ENCODE measurements around the gene SUPV3L1. TPM values are rescaled to one million over a fixed set of nuclear protein-coding genes. Genes with fewer than 3 reads are reported as not detected.

The SUPV3L1 gene
- polyA plus RNA-seq, 1 donor (not counting 4 experiments of a cell fraction or from before 2014, with no cell fraction given), result 34.1 TPM

GRCh38 chr10:69242040-69242851 is 62.2 kb downstream of the SUPV3L1 start:
- Histone ChIP-seq H4K20me1 (ENCODE audit: control insufficient read depth, extremely low read depth, insufficient read depth, low read length) (no peaks in the 10 kb centered on the region), H3K9me1 (ENCODE audit: control insufficient read depth, extremely low read depth, insufficient read depth, low read length) (no peaks in the 10 kb centered on the region), H3K4me3 (ENCODE audit: control insufficient read depth in 2 of 3, extremely low read depth in 1 of 3, insufficient read depth in 2 of 3, low read depth in 1 of 3, low read length in 3 of 3) (no peak overlapping the region), H3K9me3 (ENCODE audit: control insufficient read depth, low read depth, low read length) (no peaks in the 10 kb centered on the region), H3K27ac (ENCODE audit: control insufficient read depth, insufficient read depth, low read length) (no peak overlapping the region), H3K9ac (ENCODE audit: control insufficient read depth, extremely low read depth, insufficient read depth, low read length) (no peak overlapping the region), H3K36me3 (ENCODE audit: control insufficient read depth in 2 of 2, extremely low read depth in 1 of 2, insufficient read depth in 2 of 2, low read length in 2 of 2) (no peaks in the 10 kb centered on the region), H2AFZ (ENCODE audit: control insufficient read depth, low read length) (no peak overlapping the region), H3K4me2 (ENCODE audit: control insufficient read depth, extremely low read depth, insufficient read depth, low read depth, low read length) (no peak overlapping the region), H3K27me3 (ENCODE audit: control insufficient read depth, extremely low read depth, insufficient read depth, low read length) (no peaks in the 10 kb centered on the region), H3K79me2 (ENCODE audit: control insufficient read depth, insufficient read depth, low read length) (no peaks in the 10 kb centered on the region), H3K4me1 (ENCODE audit: control insufficient read depth, extremely low read depth, insufficient read depth, low read length) (peaks cover 20% of the 10 kb centered on the region)
- no peak for DNase-seq (ENCODE audit: low read depth, low spot score)
- TF ChIP-seq EZH2 (IDR thresholded peaks at IDR 0.05; ENCODE audit: low read length), result no peak
- TF ChIP-seq, protein P1, sequence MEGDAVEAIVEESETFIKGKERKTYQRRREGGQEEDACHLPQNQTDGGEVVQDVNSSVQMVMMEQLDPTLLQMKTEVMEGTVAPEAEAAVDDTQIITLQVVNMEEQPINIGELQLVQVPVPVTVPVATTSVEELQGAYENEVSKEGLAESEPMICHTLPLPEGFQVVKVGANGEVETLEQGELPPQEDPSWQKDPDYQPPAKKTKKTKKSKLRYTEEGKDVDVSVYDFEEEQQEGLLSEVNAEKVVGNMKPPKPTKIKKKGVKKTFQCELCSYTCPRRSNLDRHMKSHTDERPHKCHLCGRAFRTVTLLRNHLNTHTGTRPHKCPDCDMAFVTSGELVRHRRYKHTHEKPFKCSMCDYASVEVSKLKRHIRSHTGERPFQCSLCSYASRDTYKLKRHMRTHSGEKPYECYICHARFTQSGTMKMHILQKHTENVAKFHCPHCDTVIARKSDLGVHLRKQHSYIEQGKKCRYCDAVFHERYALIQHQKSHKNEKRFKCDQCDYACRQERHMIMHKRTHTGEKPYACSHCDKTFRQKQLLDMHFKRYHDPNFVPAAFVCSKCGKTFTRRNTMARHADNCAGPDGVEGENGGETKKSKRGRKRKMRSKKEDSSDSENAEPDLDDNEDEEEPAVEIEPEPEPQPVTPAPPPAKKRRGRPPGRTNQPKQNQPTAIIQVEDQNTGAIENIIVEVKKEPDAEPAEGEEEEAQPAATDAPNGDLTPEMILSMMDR (optimal IDR thresholded peaks at IDR 0.05 in 1 of 3, IDR thresholded peaks at IDR 0.05 in 1 of 3, conservative IDR thresholded peaks at IDR 0.05 in 1 of 3; ENCODE audit: extremely low read depth in 1 of 3, insufficient read depth in 2 of 3, low read length in 3 of 3), result no peak
- dilution Hi-C loops (cut with MboI; ENCODE audit: extremely low pct_ligation_motif_present, low sequenced_read_pairs), result no loop called here
- FAIRE-seq, result no peak

DNA sequence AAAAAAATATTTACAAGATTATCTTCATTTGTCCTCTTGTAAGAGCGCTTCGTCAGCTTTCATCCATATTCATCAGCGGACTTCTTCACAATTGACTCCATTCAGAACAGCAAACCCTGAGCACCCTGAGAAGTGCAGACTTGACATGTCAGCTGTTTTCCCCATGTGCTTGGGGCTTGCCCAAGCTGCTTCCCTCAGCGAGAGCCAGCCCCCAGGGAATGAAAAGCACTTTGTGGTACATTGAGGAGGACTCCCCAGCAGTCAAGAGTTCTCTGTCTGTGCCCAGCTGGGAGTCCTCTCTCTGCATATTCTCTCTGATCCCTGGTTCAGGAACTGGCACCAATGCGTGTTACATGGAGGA is 62.8 kb downstream of the SUPV3L1 start:
- peaks cover 16% of the 10 kb centered on the region for H3K4me1 ChIP-seq (ENCODE audit: control insufficient read depth, extremely low read depth, insufficient read depth, low read length)
- H3K4me2 ChIP-seq (ENCODE audit: control insufficient read depth, extremely low read depth, insufficient read depth, low read depth, low read length), result no peak overlapping the region
- H3K27ac ChIP-seq (ENCODE audit: control insufficient read depth, insufficient read depth, low read length), result no peak overlapping the region
- H4K20me1 ChIP-seq (ENCODE audit: control insufficient read depth, extremely low read depth, insufficient read depth, low read length), result no peaks in the 10 kb centered on the region
- H2AFZ ChIP-seq (ENCODE audit: control insufficient read depth, low read length), result no peak overlapping the region
- H3K9me3 ChIP-seq (ENCODE audit: control insufficient read depth, low read depth, low read length), result no peaks in the 10 kb centered on the region
- no peak for DNase-seq (ENCODE audit: low read depth, low spot score)
- H3K36me3 ChIP-seq (ENCODE audit: control insufficient read depth in 2 of 2, extremely low read depth in 1 of 2, insufficient read depth in 2 of 2, low read length in 2 of 2), result no peaks in the 10 kb centered on the region
- H3K27me3 ChIP-seq (ENCODE audit: control insufficient read depth, extremely low read depth, insufficient read depth, low read length), result no peaks in the 10 kb centered on the region
- no peak for FAIRE-seq
- dilution Hi-C loops (cut with MboI; ENCODE audit: extremely low pct_ligation_motif_present, low sequenced_read_pairs), result no loop called here
- H3K9ac ChIP-seq (ENCODE audit: control insufficient read depth, extremely low read depth, insufficient read depth, low read length), result no peak overlapping the region
- TF ChIP-seq, protein P1 (optimal IDR thresholded peaks at IDR 0.05 in 1 of 3, IDR thresholded peaks at IDR 0.05 in 1 of 3, conservative IDR thresholded peaks at IDR 0.05 in 1 of 3; ENCODE audit: extremely low read depth in 1 of 3, insufficient read depth in 2 of 3, low read length in 3 of 3), result no peak
- TF ChIP-seq EZH2 (IDR thresholded peaks at IDR 0.05; ENCODE audit: low read length), result no peak
- no peak overlapping the region for H3K4me3 ChIP-seq (ENCODE audit: control insufficient read depth in 2 of 3, extremely low read depth in 1 of 3, insufficient read depth in 2 of 3, low read depth in 1 of 3, low read length in 3 of 3)
- H3K9me1 ChIP-seq (ENCODE audit: control insufficient read depth, extremely low read depth, insufficient read depth, low read length), result no peaks in the 10 kb centered on the region
- no peaks in the 10 kb centered on the region for H3K79me2 ChIP-seq (ENCODE audit: control insufficient read depth, insufficient read depth, low read length)

All from keratinocyte (primary cell).